GM19463 (cell line): Measurements from ENCODE around the gene DICER1.

Experiments
- ATAC-seq: cut with Tn5 transposase; IDR thresholded peaks from one replicate; pipeline ENCODE4 v1.9.1; 2021; ENCODE audit warnings: mild to moderate bottlenecking, moderate library complexity; ENCODE audit not compliant: unreplicated experiment

Gene DICER1

GRCh38 chr14:95091581-95091980 is 65.7 kb downstream of the DICER1 start:
- ATAC-seq, result no peak

- no peak for ATAC-seq
Measured at GRCh38 chr14:95088665-95089064, 68.7 kb downstream of the DICER1 start.

GRCh38 chr14:95087619-95088018 is 69.7 kb downstream of the DICER1 start:
- ATAC-seq, result no peak

- ATAC-seq, result no peak
Measured at GRCh38 chr14:95085321-95085720, 72.0 kb downstream of the DICER1 start.

- no peak for ATAC-seq
Measured at GRCh38 chr14:95078867-95079266, 78.5 kb downstream of the DICER1 start.

- ATAC-seq, result no peak
Measured at GRCh38 chr14:95077345-95077744, 80.0 kb downstream of the DICER1 start.

- no peak for ATAC-seq
Measured at GRCh38 chr14:95075789-95076188, 81.5 kb downstream of the DICER1 start.

GRCh38 chr14:95073947-95074346 is 83.4 kb downstream of the DICER1 start:
- no peak for ATAC-seq

- no peak for ATAC-seq
Measured at GRCh38 chr14:95072310-95072905, 84.9 kb downstream of the DICER1 start.

- no peak for ATAC-seq
Measured at GRCh38 chr14:95071649-95072280, 85.6 kb downstream of the DICER1 start.

GRCh38 chr14:95070748-95071435 is 86.4 kb downstream of the DICER1 start:
- no peak for ATAC-seq

GRCh38 chr14:95069547-95069946 is 87.8 kb downstream of the DICER1 start:
- no peak for ATAC-seq

- no peak for ATAC-seq
Measured at GRCh38 chr14:95069018-95069417, 88.3 kb downstream of the DICER1 start.

GRCh38 chr14:95068521-95068920 is 88.8 kb downstream of the DICER1 start:
- no peak for ATAC-seq

- ATAC-seq, result no peak
Measured at GRCh38 chr14:95068080-95068479, 89.2 kb downstream of the DICER1 start.

- no peak for ATAC-seq
Measured at GRCh38 chr14:95067526-95067925, 89.8 kb downstream of the DICER1 start.

- no peak for ATAC-seq
Measured at GRCh38 chr14:95066427-95066986, 90.8 kb downstream of the DICER1 start.

- no peak for ATAC-seq
Measured at GRCh38 chr14:95065411-95065810, 91.9 kb downstream of the DICER1 start.

- ATAC-seq, result no peak
Measured at GRCh38 chr14:95064734-95065133, 92.6 kb downstream of the DICER1 start.

GRCh38 chr14:95064256-95064655 is 93.1 kb downstream of the DICER1 start:
- no peak for ATAC-seq

- ATAC-seq, result no peak
Measured at GRCh38 chr14:95063391-95063790, 93.9 kb downstream of the DICER1 start.

GRCh38 chr14:95062946-95063345 is 94.4 kb downstream of the DICER1 start:
- ATAC-seq, result no peak
